ENCODE data around the gene ESPN.
"Not testable (repeated sequence)": the region's sequence is repeated elsewhere in the genome, so short reads cannot be mapped to it uniquely, and the experiment has no call there.

ESPN gene

GRCh38 chr1:6429660-6430411 is 5.3 kb downstream of the ESPN start:
- DNase-seq: not testable (repeated sequence)

- DNase-seq: not testable (repeated sequence)
Observed at GRCh38 chr1:6431645-6432579, 7.3 kb downstream of the ESPN start.

- DNase-seq: no peak
Observed at GRCh38 chr1:6434186-6434585, 9.6 kb downstream of the ESPN start.

- DNase-seq: no peak
Observed at GRCh38 chr1:6435129-6435528, 10.6 kb downstream of the ESPN start.

GRCh38 chr1:6435547-6435946 is 11.0 kb downstream of the ESPN start:
- DNase-seq: no peak

- not testable (repeated sequence) for DNase-seq
Observed at GRCh38 chr1:6436277-6436676, 11.7 kb downstream of the ESPN start.

GRCh38 chr1:6437012-6437700 is 12.6 kb downstream of the ESPN start:
- not testable (repeated sequence) for DNase-seq

- peak; percentile 37 for DNase-seq
Observed at GRCh38 chr1:6438047-6438525, 13.5 kb downstream of the ESPN start.

GRCh38 chr1:6440198-6441126 is 15.9 kb downstream of the ESPN start:
- peak; percentile 31 for DNase-seq

GRCh38 chr1:6441586-6441985 is 17.0 kb downstream of the ESPN start:
- DNase-seq: no peak

GRCh38 chr1:6443339-6444115 is 19.0 kb downstream of the ESPN start:
- no peak for DNase-seq

GRCh38 chr1:6444377-6444776 is 19.8 kb downstream of the ESPN start:
- DNase-seq: no peak

- no peak for DNase-seq
Observed at GRCh38 chr1:6445062-6445763, 20.6 kb downstream of the ESPN start.

- not testable (repeated sequence) for DNase-seq
Observed at GRCh38 chr1:6445929-6446328, 21.4 kb downstream of the ESPN start.

GRCh38 chr1:6446665-6447015 is 22.1 kb downstream of the ESPN start:
- DNase-seq: no peak

- no peak for DNase-seq
Observed at GRCh38 chr1:6447016-6447817, 22.6 kb downstream of the ESPN start.

GRCh38 chr1:6447818-6448748 is 23.5 kb downstream of the ESPN start:
- no peak for DNase-seq

All from fibroblast of upper back skin (primary cell).